Hindlimb muscle (tissue), 1 donor: ENCODE measurements around the gene FKBP14. TPM values are rescaled to one million over a fixed set of nuclear protein-coding genes. Genes with fewer than 3 reads are reported as not detected.

Source experiments
- DNase-seq: peaks from one replicate; pipeline ENCODE4 v3.0.0-alpha.2; 2013
- polyA plus RNA-seq: library from polyadenylated mRNA; unstranded; fragments of 120-200 nt; gene quantifications from one replicate; pipeline ENCODE4 v1.2.1, GENCODE V29; 2013; ENCODE audit not compliant: insufficient read length

Gene FKBP14
- polyA plus RNA-seq, 1 donor = 17.9 TPM

GRCh38 chr7:30032310-30033125 is 6.0 kb upstream of the FKBP14 start:
- DNase-seq = no peak

- no peak for DNase-seq
Measured at GRCh38 chr7:30029696-30030095, 3.2 kb upstream of the FKBP14 start.

DNA sequence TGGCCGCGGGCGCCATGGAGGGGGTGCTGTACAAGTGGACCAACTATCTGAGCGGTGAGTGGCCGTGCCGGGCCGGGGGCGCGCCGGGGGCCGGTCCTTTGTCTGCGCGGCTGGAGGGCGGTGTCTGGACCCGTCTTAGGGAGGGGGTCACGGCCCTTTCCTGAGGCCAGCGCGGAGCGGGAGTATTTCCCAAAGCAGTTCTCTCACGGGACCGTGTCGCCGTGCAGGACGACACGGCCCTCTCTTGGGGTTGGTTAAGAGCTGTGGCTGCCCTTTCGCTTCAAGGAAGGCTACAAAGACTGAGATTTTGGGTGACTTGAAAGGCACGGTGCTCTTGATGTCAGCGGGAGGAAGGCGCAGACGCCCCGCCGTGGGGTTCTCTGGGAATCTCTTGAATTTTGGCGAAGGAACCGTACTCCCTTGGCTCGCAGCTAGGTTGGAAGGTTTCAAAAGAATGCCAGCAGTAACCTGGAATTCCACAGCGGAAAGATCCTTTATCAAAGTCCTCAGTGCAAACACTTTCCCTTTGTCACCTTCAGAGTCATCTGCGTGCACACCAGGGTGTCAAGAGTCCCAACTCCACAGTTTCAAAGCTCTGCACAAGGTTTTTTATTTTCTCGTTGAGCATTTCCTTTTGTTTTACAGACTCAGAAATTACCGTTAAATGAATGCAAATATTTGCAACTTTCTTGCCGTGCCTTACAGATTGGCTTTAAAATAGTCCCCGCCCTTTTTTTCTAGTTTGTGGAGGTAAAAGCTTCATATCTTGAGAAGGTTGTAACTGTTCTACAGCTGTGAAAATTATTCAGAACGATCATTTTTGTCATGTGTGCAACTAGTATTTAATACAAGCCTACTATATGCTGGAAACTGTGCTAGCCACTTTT is 2.5 kb upstream of the FKBP14 start:
- DNase-seq = no peak

- peak; percentile 91 for DNase-seq
Measured at GRCh38 chr7:30028216-30028748, 1.8 kb upstream of the FKBP14 start, which contains the start of gene PLEKHA8. TSS of gene PLEKHA8 (plus strand) at chr7:30028412. CDS start at chr7:30028763, 351 bp downstream.

DNA sequence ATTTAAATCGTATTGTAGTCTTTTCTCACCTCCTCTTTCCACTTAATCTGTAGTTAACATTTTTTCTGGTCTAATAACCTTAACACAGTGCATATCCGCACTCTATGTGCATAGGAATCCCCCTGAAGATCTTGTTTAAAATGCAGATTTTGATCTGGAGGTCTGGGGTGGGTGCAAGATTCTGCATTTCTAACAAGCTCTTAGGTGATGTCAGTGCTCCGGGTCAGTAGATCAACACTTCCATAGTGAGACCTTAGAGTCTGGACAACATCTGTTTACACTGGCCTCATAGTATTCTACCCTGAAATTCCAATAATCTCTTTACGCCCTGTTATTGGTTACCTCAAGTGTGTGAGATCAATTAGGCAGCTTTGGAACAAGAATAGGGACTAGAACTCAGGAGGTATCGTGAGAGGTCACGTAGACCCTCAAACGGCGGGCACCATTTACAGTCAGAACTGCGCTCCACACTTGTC is 1.3 kb upstream of the FKBP14 start:
- no peak for DNase-seq

GRCh38 chr7:30027065-30027456 is 559 bp upstream of the FKBP14 start:
- DNase-seq = no peak

DNA sequence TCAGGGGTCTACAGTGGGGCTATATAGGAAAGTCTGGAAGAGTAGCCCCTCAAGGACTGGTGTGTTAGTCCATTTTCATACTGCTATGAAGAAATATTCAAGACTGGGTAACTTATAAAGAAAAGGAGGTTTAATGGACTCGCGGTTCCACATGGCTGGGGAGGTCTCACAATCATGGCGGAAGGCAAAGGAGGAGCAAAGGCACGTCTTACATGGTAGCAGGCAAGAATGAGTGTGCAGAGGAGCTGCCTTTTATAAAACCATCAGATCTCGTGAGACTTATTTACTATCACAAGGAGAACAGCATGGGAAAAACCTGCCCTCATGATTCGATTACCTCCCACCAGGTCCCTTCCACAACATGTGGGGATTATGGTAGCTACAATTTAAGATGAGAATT is 3.0 kb downstream of the FKBP14 start:
- no peak for DNase-seq

DNA sequence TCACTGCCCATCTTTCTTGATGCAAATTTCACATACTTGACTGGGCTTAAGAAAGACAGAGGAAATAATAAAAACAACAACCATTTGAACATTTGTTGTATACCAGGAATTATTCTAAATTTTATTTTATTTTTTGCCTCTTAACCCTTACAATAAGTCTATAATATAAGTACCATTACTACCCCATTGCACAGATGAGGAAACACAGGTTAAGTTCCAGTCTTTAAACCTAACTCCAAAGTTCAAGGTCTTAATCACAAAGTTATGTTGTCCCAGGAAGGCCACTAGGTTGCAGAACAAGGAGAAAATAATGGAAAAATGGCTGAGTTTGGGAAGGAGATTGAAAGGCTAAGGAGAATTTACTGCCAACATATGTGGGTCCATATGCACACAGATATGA is 3.5 kb downstream of the FKBP14 start:
- no peak for DNase-seq

DNA sequence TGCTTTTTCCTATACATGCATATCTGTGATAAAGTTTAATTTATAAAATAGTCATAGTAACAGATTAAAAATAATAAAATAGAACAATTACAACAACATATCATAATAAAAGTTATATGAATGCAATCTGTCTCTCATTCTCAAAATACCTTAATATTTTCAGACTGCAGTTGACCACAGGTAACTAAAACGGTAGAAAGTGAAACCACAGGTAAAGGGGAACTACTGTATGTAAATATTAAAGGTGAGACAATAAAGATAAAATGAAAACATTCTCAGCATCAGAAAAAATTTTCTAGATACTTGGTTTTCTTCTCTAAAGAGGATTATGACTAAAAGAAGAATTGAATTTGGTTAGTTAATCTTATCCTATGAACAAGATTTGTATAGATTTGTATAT is 6.0 kb downstream of the FKBP14 start:
- DNase-seq = no peak

DNA sequence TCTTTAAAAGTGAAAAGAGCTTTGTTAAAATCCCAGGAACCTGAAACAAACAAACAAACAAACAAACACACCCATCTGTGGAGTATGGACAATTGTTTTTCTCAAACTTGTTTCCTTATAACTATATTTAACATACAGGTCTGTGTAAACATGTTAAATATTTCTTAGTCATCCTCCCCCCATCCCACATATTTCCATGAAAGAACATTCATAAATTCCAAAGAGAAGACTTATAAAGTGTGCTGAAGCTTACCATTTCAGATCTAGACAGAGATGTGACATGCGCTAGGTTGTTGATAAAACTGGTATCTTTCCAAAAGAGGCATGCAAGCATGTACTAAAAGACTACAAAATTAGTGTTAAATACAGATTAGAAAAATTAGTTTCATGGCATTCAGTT is 6.5 kb downstream of the FKBP14 start:
- DNase-seq = no peak

DNA sequence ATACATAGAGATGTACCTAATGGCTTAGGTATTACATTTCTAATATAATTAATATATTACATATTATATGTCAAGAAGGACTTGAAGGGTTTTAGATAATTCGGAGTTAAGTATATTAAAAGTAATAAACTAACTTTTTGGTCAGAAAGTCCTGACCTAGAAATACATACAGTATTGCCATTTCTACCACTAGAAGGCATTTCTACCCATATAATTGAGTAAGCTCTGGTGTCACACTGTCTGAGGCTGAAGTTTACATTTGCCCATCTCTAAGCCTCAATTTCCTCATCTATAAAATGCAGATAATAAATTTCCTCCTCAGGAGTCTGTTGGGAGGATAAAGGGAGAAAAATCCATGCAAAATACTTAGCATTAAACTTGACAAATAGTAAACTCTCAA is 7.1 kb downstream of the FKBP14 start:
- DNase-seq = no peak

GRCh38 chr7:30018451-30018850 is 8.1 kb downstream of the FKBP14 start:
- DNase-seq = no peak

- no peak for DNase-seq
Measured at GRCh38 chr7:30012757-30013156, 13.7 kb downstream of the FKBP14 start.

- no peak for DNase-seq
Measured at GRCh38 chr7:30010021-30010420, 16.5 kb downstream of the FKBP14 start.

DNA sequence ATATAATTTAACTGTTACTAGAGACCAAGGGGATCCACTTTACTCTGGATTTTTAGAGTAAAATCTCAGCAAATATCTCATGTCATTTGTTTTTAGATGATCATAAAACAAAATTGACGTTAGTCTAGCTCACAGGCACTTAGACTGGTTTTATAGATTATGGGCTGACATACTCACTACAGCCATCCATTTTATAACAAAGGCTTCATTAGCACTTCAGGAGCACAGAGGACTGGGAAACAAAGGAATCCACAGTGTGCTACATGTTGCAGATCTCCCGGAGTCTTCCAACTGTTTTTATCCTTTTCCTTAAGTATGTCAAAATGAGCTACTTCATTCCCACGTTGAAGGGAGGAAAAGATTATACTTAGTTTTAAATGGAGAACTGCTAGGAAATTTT is 21.0 kb downstream of the FKBP14 start:
- no peak for DNase-seq

DNA sequence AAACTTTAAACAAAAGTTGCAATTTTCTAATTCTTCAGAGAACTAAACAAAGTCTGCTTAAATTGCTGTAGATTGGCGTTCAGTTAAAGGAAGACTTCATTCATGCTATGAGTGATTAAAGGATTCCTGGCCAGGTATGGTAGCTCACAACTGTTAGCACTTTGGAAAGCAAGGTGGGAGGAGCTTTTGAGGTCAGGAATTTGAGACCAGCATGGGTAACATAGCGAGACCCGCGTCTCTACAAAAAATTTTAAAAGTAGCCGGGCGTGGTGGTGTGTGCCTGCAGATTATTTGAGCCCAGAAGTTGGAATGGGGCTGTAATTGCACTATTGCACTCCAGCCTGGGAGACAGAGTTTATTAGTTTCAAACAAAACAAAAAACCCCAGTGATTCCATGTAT is 23.4 kb downstream of the FKBP14 start:
- no peak for DNase-seq

DNA sequence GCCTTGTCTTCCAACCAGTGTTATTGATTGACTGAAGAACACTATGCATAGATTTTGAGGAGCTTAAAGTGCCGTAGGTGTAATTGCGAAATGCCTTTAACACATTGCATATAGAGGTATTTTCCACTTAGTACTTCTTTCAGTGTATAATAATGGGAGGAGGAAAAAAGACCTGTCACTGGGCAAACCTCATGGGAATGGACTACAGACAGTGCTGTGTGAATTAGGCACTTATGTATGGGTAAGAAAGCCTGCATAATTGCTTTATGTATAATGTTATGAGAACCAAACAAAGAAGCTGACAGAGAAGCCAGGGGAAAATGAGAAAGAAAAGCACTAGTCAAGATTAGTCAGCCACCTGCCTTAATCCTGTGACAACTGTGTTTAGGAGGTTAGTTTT is 24.5 kb downstream of the FKBP14 start:
- no peak for DNase-seq

GRCh38 chr7:29998489-29998888 is 28.0 kb downstream of the FKBP14 start:
- DNase-seq = no peak

DNA sequence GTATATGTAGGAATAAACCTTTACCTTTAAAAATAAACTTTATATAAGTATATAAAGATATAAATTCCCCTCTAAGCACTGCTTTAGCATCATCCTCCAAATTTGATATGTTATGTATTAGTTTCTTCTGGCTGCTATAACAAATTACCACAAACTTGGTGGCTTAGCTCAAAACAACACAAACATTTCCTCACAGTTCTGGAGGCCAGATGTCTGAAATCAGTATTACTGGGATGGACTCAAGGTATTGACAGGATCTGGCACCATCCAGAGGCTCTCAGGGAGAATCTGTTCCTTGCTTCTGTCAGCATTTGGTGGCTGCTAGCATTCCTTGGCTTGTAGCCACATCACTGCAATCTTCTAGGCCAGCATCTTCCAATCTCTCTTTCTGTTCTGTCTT is 30.2 kb downstream of the FKBP14 start:
- DNase-seq = no peak

DNA sequence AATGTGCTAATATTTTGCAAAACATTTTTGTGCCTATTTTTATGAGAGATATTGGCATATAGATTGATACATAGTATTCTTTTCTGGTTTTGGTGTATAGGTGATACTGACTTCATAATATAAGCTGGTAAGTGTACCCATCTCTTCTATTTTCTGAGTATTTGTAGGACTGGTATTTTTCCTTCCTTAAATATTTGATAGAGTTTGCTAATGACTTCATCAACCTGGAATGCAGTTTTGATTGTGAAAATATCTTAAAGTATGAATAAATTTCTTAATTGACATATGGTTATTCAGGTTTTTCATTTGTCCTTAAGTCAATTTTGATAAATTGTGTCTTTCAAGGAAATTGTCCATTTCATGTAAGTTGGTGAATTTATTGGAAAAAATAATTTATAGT is 30.9 kb downstream of the FKBP14 start:
- DNase-seq = no peak

DNA sequence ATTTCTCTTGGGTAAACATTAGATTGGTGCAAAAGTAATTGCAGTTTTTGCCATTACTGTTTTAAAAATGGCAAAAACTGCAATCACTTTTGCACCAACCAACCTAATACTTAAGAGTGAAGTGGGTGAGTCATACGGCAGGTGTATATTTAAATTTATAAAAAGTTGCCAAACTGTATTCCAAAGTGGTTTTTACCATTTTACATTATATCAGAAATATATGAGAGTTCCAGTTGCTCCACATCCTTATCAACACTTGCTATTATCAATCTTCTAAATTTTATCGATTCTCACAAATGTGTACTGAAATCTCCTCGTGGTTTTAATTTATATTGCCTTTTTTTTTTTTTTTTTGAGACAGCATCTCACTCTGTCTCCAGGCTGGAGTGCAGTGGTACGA is 33.4 kb downstream of the FKBP14 start:
- DNase-seq = no peak

- no peak for DNase-seq
Measured at GRCh38 chr7:29991937-29992336, 34.6 kb downstream of the FKBP14 start.

DNA sequence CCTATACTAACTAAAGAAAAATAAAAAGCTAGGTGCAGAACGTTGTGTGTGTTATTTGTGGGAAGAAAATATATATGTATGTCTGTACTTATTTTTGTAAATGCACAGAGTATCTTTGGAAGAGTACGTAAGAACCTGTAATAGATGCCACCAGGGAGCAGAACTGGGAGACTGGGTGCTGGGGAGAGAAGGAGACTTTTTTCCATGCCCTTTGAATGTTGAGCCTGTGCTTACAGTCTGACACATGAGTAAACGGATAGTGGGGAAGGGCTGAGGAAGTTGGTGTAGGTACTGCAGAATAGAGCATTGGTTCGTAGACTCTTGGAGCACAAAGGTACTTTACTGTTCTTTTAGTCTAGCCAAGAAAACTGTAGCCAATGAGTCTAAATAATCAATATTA is 35.6 kb downstream of the FKBP14 start:
- DNase-seq = no peak
